ENCODE results near the gene CD300LF. TPM values are rescaled to one million over a fixed set of nuclear protein-coding genes. Genes with fewer than 3 reads are reported as not detected.

The CD300LF gene
- total RNA-seq, 1 experiment from 2014 or later: not detected

GRCh38 chr17:74690409-74690825, 22.3 kb downstream of the CD300LF start:
- Histone ChIP-seq H3K4me1 (replicated peaks; ENCODE audit: insufficient read depth) (no peaks in the 10 kb centered on the region), H3F3A (ENCODE audit: insufficient read depth, low read depth) (no peaks in the 10 kb centered on the region), H3K4me3 (no peak overlapping the region), H4K20me1 (ENCODE audit: insufficient read depth) (no peaks in the 10 kb centered on the region), H3K9me3 (ENCODE audit: insufficient read depth, low read depth) (no peaks in the 10 kb centered on the region), H3K27me3 (ENCODE audit: insufficient read depth, low read depth) (peaks cover 86% of the 10 kb centered on the region), H2AFZ (no peak overlapping the region), H3K4me2 (no peak overlapping the region), H3K36me3 (ENCODE audit: low read depth) (no peaks in the 10 kb centered on the region), H3K79me2 (ENCODE audit: low read depth) (no peaks in the 10 kb centered on the region), H3K9me2 (ENCODE audit: insufficient read depth) (no peaks in the 10 kb centered on the region), H3K27ac (no peak overlapping the region)
- ChIA-PET POLR2A (ENCODE audit: unreplicated experiment) (no interaction called here), CTCF (no interaction called here)
- intact Hi-C loops (cut with micrococcal nuclease; ENCODE audit: unreplicated experiment): no loop called here
- BruUV-seq (replicated peaks): no TSS peak
- no peak for TF ChIP-seq EZH2 (IDR thresholded peaks at IDR 0.05; ENCODE audit: low read depth)
- no peak for DNase-seq

GRCh38 chr17:74687886-74688285, 24.8 kb downstream of the CD300LF start:
- no peak for TF ChIP-seq CTCF (conservative IDR thresholded peaks at IDR 0.05)
- no peak for TF ChIP-seq EZH2 (IDR thresholded peaks at IDR 0.05; ENCODE audit: low read depth)
- POLR2A ChIA-PET (ENCODE audit: unreplicated experiment): no interaction called here
- Histone ChIP-seq H3K9me3 (ENCODE audit: insufficient read depth, low read depth) (no peaks in the 10 kb centered on the region), H3K9me2 (ENCODE audit: insufficient read depth) (no peaks in the 10 kb centered on the region), H3F3A (ENCODE audit: insufficient read depth, low read depth) (no peaks in the 10 kb centered on the region), H3K27me3 (ENCODE audit: insufficient read depth, low read depth) (peaks cover 81% of the 10 kb centered on the region), H3K27ac (no peak overlapping the region), H3K4me1 (replicated peaks; ENCODE audit: insufficient read depth) (no peaks in the 10 kb centered on the region), H3K36me3 (ENCODE audit: low read depth) (no peaks in the 10 kb centered on the region), H2AFZ (no peak overlapping the region), H3K4me2 (no peak overlapping the region), H4K20me1 (ENCODE audit: insufficient read depth) (no peaks in the 10 kb centered on the region), H3K79me2 (ENCODE audit: low read depth) (no peaks in the 10 kb centered on the region), H3K4me3 (no peak overlapping the region)
- CTCF ChIA-PET: no interaction called here
- intact Hi-C loops (cut with micrococcal nuclease; ENCODE audit: unreplicated experiment): no loop called here
- DNase-seq: no peak
- no TSS peak for BruUV-seq (replicated peaks)

GRCh38 chr17:74686761-74687160, 26.0 kb downstream of the CD300LF start:
- H3F3A ChIP-seq (ENCODE audit: insufficient read depth, low read depth): no peaks in the 10 kb centered on the region
- TF ChIP-seq EZH2 (IDR thresholded peaks at IDR 0.05; ENCODE audit: low read depth): no peak
- no peak for TF ChIP-seq CTCF (conservative IDR thresholded peaks at IDR 0.05)
- no peaks in the 10 kb centered on the region for H3K36me3 ChIP-seq (ENCODE audit: low read depth)
- H3K9me3 ChIP-seq (ENCODE audit: insufficient read depth, low read depth): no peaks in the 10 kb centered on the region
- intact Hi-C loops (cut with micrococcal nuclease; ENCODE audit: unreplicated experiment): no loop called here
- no peak overlapping the region for H2AFZ ChIP-seq
- no peaks in the 10 kb centered on the region for H4K20me1 ChIP-seq (ENCODE audit: insufficient read depth)
- H3K79me2 ChIP-seq (ENCODE audit: low read depth): no peaks in the 10 kb centered on the region
- DNase-seq: no peak
- ChIA-PET CTCF (interaction anchor here (0.7 kb wide), 1 partner anchor 50 kb away, joined by 6 read pairs; no protein-coding TSS in a partner anchor), POLR2A (ENCODE audit: unreplicated experiment) (no interaction called here)
- peaks cover 81% of the 10 kb centered on the region for H3K27me3 ChIP-seq (ENCODE audit: insufficient read depth, low read depth)
- no TSS peak for BruUV-seq (replicated peaks)
- no peaks in the 10 kb centered on the region for H3K9me2 ChIP-seq (ENCODE audit: insufficient read depth)
- H3K4me3 ChIP-seq: no peak overlapping the region
- no peak overlapping the region for H3K27ac ChIP-seq
- no peaks in the 10 kb centered on the region for H3K4me1 ChIP-seq (replicated peaks; ENCODE audit: insufficient read depth)
- no peak overlapping the region for H3K4me2 ChIP-seq

GRCh38 chr17:74682471-74683190, 30.1 kb downstream of the CD300LF start:
- POLR2A ChIA-PET (ENCODE audit: unreplicated experiment): no interaction called here
- Histone ChIP-seq H3K4me2 (no peak overlapping the region), H3K36me3 (ENCODE audit: low read depth) (no peaks in the 10 kb centered on the region), H3K9me3 (ENCODE audit: insufficient read depth, low read depth) (no peaks in the 10 kb centered on the region), H2AFZ (no peak overlapping the region), H3K4me3 (no peak overlapping the region), H3K27ac (no peak overlapping the region), H4K20me1 (ENCODE audit: insufficient read depth) (no peaks in the 10 kb centered on the region), H3K4me1 (replicated peaks; ENCODE audit: insufficient read depth) (no peaks in the 10 kb centered on the region), H3K9me2 (ENCODE audit: insufficient read depth) (no peaks in the 10 kb centered on the region), H3K27me3 (ENCODE audit: insufficient read depth, low read depth) (peaks cover 88% of the 10 kb centered on the region), H3F3A (ENCODE audit: insufficient read depth, low read depth) (no peaks in the 10 kb centered on the region), H3K79me2 (ENCODE audit: low read depth) (no peaks in the 10 kb centered on the region)
- TF ChIP-seq EZH2 (IDR thresholded peaks at IDR 0.05; ENCODE audit: low read depth) (no peak), CTCF (conservative IDR thresholded peaks at IDR 0.05) (no peak)
- CTCF ChIA-PET: no interaction called here
- intact Hi-C loops (cut with micrococcal nuclease; ENCODE audit: unreplicated experiment): no loop called here
- DNase-seq: no peak
- BruUV-seq (replicated peaks): no TSS peak
